Glutamatergic neuron (in vitro differentiated cells): ENCODE data around the gene CCDC3. TPM values are rescaled to one million over a fixed set of nuclear protein-coding genes. Genes with fewer than 3 reads are reported as not detected.

Source experiments
- DNase-seq: peaks from one replicate; pipeline ENCODE4 v3.0.0; 2022
- H3K27ac Mint-ChIP-seq: one replicate; pipeline ENCODE4 v1.8.0; 2020; ENCODE audit warnings: mild to moderate bottlenecking, mixed read lengths, inconsistent platforms; ENCODE audit not compliant: unreplicated experiment
- H3K27me3 Mint-ChIP-seq: one replicate; pipeline ENCODE4 v1.8.0; 2020; ENCODE audit warnings: mild to moderate bottlenecking, moderate library complexity, mixed read lengths, inconsistent platforms; ENCODE audit not compliant: unreplicated experiment
- H3K36me3 Mint-ChIP-seq: one replicate; pipeline ENCODE4 v1.8.0; 2020; ENCODE audit warnings: mild to moderate bottlenecking, mixed read lengths, inconsistent platforms; ENCODE audit not compliant: unreplicated experiment
- H3K4me1 Mint-ChIP-seq: one replicate; pipeline ENCODE4 v1.8.0; 2020; ENCODE audit warnings: mild to moderate bottlenecking, low read depth, mixed read lengths, inconsistent platforms; ENCODE audit not compliant: unreplicated experiment
- H3K4me3 Mint-ChIP-seq: one replicate; pipeline ENCODE4 v1.8.0; 2020; ENCODE audit warnings: mild to moderate bottlenecking, mixed read lengths, inconsistent platforms; ENCODE audit not compliant: unreplicated experiment
- H3K9me3 Mint-ChIP-seq: one replicate; pipeline ENCODE4 v1.8.0; 2020; ENCODE audit warnings: mild to moderate bottlenecking, moderate library complexity, mixed read lengths, inconsistent platforms; ENCODE audit not compliant: unreplicated experiment
- CTCF ChIP-seq: fragments of 200-600 bp; sonication (generic); IDR thresholded peaks from one replicate; pipeline ENCODE4 v1.5.0; 2021; ENCODE audit not compliant: partially characterized antibody, unreplicated experiment
- total RNA-seq: library from RNA; stranded (reverse); fragmentation: NEBNext Ultra II Directional; extraction: Animal tissue kit (Norgen Biotek cat#: 25700); gene quantifications from one replicate; pipeline ENCODE4 v1.2.1, GENCODE V29; 2021; ENCODE audit not compliant: unreplicated experiment

The CCDC3 gene
- total RNA-seq, 1 donor from 2014 or later: 13.8 TPM

DNA sequence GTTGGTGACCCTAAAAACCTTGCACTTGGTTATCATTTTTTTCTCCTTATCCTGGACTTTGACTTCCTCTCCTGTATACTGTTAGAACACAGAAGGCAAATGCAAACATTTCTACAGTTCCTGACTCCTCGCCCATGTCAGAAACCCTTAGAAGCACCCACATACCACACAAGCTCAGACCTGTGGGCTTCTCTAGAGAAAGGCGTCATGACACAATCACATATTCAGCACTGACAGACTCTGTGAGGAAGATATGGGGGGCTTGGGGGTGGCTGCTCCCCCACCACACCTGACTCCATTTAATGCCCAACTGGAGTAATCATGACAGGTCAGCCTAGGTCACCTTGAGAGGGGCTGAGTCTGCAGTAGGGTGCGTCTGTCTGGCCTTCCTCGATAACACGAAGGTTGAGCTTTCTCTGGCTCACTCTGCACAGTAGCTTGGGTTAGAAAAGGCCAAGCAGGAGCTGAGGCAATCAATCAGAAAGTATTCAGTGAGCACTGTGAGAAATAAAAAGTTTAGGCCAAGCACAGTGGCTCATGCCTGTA is 50.9 kb downstream of the CCDC3 start:
- H3K4me1 Mint-ChIP-seq: no peaks in the 10 kb centered on the region
- H3K27me3 Mint-ChIP-seq: peaks cover 8% of the 10 kb centered on the region
- no peak for TF ChIP-seq CTCF
- peaks cover 6% of the 10 kb centered on the region for H3K9me3 Mint-ChIP-seq
- H3K27ac Mint-ChIP-seq: no peak overlapping the region
- H3K4me3 Mint-ChIP-seq: no peak overlapping the region
- DNase-seq: no peak
- peaks cover 28% of the 10 kb centered on the region for H3K36me3 Mint-ChIP-seq

DNA sequence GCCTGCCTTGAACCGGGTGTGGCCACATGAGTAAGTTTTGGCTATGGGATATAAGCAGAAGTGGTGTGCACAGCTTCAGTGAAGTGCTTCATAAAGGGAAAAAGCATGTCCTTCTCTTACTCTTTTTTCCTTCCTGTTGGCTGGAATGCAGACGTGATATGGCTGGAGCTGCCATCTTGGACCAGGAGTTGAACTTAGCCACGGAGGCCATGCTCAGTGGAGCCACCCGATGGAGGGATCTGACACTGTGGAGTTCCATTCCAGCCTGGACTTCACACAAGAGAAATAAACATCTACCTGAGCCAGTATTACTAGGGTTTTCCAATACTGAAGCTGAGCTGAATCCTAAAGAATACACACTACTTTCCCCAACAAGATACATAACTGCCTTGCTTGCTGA is 52.3 kb downstream of the CCDC3 start:
- H3K27me3 Mint-ChIP-seq: peaks cover 8% of the 10 kb centered on the region
- no peak overlapping the region for H3K4me3 Mint-ChIP-seq
- no peak for TF ChIP-seq CTCF
- no peak overlapping the region for H3K27ac Mint-ChIP-seq
- H3K4me1 Mint-ChIP-seq: no peaks in the 10 kb centered on the region
- no peak for DNase-seq
- H3K36me3 Mint-ChIP-seq: peaks cover 25% of the 10 kb centered on the region
- H3K9me3 Mint-ChIP-seq: peaks cover 6% of the 10 kb centered on the region

- Mint-ChIP-seq H3K36me3 (peaks cover 18% of the 10 kb centered on the region), H3K4me1 (no peaks in the 10 kb centered on the region), H3K4me3 (no peak overlapping the region), H3K27ac (no peak overlapping the region), H3K9me3 (peaks cover 4% of the 10 kb centered on the region), H3K27me3 (peaks cover 8% of the 10 kb centered on the region)
- no peak for DNase-seq
- TF ChIP-seq CTCF: no peak
These were observed 53.8 kb downstream of the CCDC3 start for GRCh38 chr10:12947741-12948140.

DNA sequence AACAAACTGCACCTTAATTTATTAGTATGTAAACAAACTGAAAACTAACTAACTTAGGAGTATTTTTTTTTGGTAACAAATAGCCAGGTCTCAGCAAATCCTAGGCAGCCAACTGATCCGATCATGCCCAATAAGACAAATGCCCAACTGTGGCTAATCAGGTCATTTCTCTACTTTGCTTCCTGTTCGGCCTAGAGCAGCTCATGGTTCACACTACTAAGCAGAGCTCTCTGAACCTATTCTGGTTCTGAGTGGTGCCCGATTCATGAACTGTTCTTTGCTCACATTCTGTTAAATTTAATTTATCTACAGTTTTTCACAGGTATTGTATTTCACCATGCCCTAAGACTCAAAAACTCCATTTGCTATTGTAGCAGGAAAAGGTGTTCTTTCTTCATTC is 55.1 kb downstream of the CCDC3 start:
- H3K27ac Mint-ChIP-seq: no peak overlapping the region
- no peak overlapping the region for H3K4me3 Mint-ChIP-seq
- no peaks in the 10 kb centered on the region for H3K27me3 Mint-ChIP-seq
- H3K36me3 Mint-ChIP-seq: peaks cover 8% of the 10 kb centered on the region
- H3K4me1 Mint-ChIP-seq: no peaks in the 10 kb centered on the region
- H3K9me3 Mint-ChIP-seq: no peaks in the 10 kb centered on the region
- TF ChIP-seq CTCF: no peak
- DNase-seq: no peak

DNA sequence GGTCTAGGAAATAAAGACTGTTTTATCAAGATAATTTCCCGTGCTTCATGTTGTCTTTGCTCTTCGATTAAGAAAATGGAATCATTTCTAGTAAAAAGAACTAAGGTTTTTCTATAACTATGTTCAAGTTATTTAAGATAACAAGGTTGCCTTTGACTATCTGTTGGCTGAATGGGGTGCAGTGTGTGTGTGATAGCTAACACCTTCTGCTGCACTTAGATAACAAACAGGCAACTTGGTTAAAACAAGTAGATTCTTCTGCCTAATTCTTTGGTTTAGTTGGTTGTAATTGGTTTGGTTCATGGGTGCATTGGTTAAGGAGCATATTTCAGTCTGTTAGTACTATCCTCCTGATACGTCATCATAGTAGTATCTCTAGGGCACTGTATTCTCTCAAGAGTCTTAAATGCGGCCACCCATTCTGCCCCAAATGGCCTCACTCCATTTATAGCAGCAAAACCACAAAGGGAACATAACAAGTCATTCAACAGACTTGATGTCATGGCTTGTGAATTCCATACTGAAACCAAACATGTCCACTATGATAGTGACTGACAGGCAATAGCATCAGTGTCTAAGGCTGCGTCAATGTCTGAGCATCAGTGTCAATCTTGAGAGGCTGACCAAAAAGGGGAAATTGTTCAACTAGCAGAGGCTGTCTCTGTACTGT is 55.7 kb downstream of the CCDC3 start:
- Mint-ChIP-seq H3K4me3 (no peak overlapping the region), H3K4me1 (no peaks in the 10 kb centered on the region), H3K9me3 (no peaks in the 10 kb centered on the region), H3K36me3 (peaks cover 8% of the 10 kb centered on the region), H3K27me3 (no peaks in the 10 kb centered on the region), H3K27ac (no peak overlapping the region)
- TF ChIP-seq CTCF: no peak
- DNase-seq: no peak
